MM.1S (cell line): ENCODE measurements around the gene TBATA.

Experiments
- CTCF ChIP-seq: fragments of 300-600 bp; sonication (generic); IDR thresholded peaks from 2 replicates; pipeline ENCODE4 v1.5.1; 2016; ENCODE audit warnings: antibody characterized with exemption, low read length, mixed read lengths
- EZH2 ChIP-seq: fragments of 300-600 bp; sonication (generic); optimal IDR thresholded peaks from 2 replicates; pipeline ENCODE3; 2017; ENCODE audit warnings: low read depth, mild to moderate bottlenecking, antibody characterized with exemption, low read length, mixed read lengths
- EZH2phosphoT487 ChIP-seq: fragments of 300-600 bp; sonication (generic); IDR thresholded peaks from 2 replicates; pipeline ENCODE4 v1.6.1; 2018; ENCODE audit warnings: antibody characterized with exemption, low read length

- TF ChIP-seq CTCF (no peak), EZH2 (no peak), EZH2phosphoT487 (no peak)
Observed at GRCh38 chr10:70784016-70784415, 1.2 kb downstream of the TBATA start.
